K562 (cell line): ENCODE measurements around the gene ENOX2.

Experiments
- GATAD2B ChIP-seq: fragments of 450-650 bp; IDR thresholded peaks from 2 replicates; pipeline ENCODE4 v1.6.1; 2017; ENCODE audit warnings: mild to moderate bottlenecking, borderline replicate concordance
- HDAC2 ChIP-seq: fragments of 450-650 bp; IDR thresholded peaks from 2 replicates; pipeline ENCODE4 v1.6.1; 2016; ENCODE audit warnings: mild to moderate bottlenecking
- MAFG ChIP-seq: fragments of 450-650 bp; conservative IDR thresholded peaks from 2 replicates; pipeline ENCODE4 v1.6.1; 2016; ENCODE audit warnings: missing genetic modification characterization, missing compliant biosample characterization
- NR2C2 ChIP-seq, 2 experiments: fragments of 200-800 bp in 1 of 2; sonication (Bioruptor generic) in 1 of 2; sonication (generic) in 1 of 2; formaldehyde crosslinking in 1 of 2; IDR thresholded peaks; 2 replicates each; pipeline versions ENCODE4 v1.6.1 to v1.8.0; 2016 to 2022; ENCODE audit warnings: mild to moderate bottlenecking in 1 of 2, missing compliant biosample characterization in 1 of 2, missing genetic modification characterization in 1 of 2, missing genetic modification reagents in 1 of 2
- POLR2AphosphoS5 ChIP-seq: IDR thresholded peaks from 2 replicates; pipeline ENCODE4 v1.6.1; 2011; ENCODE audit warnings: mild to moderate bottlenecking, low read depth, low read length, moderate library complexity; ENCODE audit not compliant: control insufficient read depth, insufficient read depth
- TEAD1 ChIP-seq, 2 experiments: fragments of 450-650 bp in 1 of 2; sonication (generic) in 1 of 2; formaldehyde crosslinking; IDR thresholded peaks; 2 replicates each; pipeline versions ENCODE4 v1.4.0 to v1.8.0; 2020 to 2022; ENCODE audit warnings: mild to moderate bottlenecking in 2 of 2, missing genetic modification reagents in 1 of 2
- TF ChIP-seq, protein P1 (sequence below), 3 experiments: IDR thresholded peaks in 2 of 3; conservative IDR thresholded peaks in 1 of 3; 2 replicates each; pipeline ENCODE4 v1.5.1; 2011 to 2012; ENCODE audit warnings: low read length in 3 of 3, mild to moderate bottlenecking in 3 of 3, control low read depth in 2 of 3, improper control_type of control experiment in 1 of 3, inconsistent platforms in 1 of 3, low read depth in 1 of 3, mixed read lengths in 1 of 3, moderate library complexity in 1 of 3; ENCODE audit not compliant: insufficient read depth in 2 of 3
- TF ChIP-seq, protein P2 (sequence below): fragments of 250-450 bp; sonication (Bioruptor Pico); IDR thresholded peaks from 2 replicates; pipeline ENCODE4 v1.8.0; 2021; ENCODE audit warnings: moderate library complexity, mild to moderate bottlenecking, inconsistent platforms

DNA sequence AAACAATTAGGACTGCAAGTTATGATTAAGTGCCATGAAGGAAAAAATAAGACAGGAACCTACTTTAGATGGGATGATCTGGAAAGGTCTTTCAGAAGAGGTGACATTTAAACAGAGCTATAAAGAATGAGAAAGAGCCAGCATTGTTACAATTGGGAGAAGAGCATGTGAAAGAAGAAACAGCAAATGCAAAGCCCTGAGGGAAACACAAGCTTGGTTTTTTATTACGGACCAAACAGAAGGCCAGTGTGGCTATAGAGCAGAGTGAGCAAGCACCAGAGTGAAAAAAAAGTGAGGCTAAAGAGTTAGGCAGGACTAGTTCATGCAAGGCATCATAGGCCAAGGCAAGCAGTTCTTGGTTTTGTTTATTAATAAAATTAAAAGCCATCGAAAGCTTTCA is 325.6 kb downstream of the ENOX2 start:
- TF ChIP-seq HDAC2: no peak
- TF ChIP-seq TEAD1 (CRISPR knock-in tag; IDR thresholded peaks at IDR 0.05): no peak
- TF ChIP-seq POLR2AphosphoS5: no peak
- no peak for TF ChIP-seq NR2C2 (CRISPR knock-in tag; IDR thresholded peaks at IDR 0.05)
- TF ChIP-seq NR2C2 (tag; IDR thresholded peaks at IDR 0.05): no peak
- TF ChIP-seq, protein P1, sequence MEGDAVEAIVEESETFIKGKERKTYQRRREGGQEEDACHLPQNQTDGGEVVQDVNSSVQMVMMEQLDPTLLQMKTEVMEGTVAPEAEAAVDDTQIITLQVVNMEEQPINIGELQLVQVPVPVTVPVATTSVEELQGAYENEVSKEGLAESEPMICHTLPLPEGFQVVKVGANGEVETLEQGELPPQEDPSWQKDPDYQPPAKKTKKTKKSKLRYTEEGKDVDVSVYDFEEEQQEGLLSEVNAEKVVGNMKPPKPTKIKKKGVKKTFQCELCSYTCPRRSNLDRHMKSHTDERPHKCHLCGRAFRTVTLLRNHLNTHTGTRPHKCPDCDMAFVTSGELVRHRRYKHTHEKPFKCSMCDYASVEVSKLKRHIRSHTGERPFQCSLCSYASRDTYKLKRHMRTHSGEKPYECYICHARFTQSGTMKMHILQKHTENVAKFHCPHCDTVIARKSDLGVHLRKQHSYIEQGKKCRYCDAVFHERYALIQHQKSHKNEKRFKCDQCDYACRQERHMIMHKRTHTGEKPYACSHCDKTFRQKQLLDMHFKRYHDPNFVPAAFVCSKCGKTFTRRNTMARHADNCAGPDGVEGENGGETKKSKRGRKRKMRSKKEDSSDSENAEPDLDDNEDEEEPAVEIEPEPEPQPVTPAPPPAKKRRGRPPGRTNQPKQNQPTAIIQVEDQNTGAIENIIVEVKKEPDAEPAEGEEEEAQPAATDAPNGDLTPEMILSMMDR (IDR thresholded peaks at IDR 0.05 in 2 of 3, conservative IDR thresholded peaks at IDR 0.05 in 1 of 3; ENCODE audit: insufficient read depth in 2 of 3, low read depth in 1 of 3, low read length in 3 of 3): no peak
- TF ChIP-seq MAFG (tag): no peak
- TF ChIP-seq, protein P2, sequence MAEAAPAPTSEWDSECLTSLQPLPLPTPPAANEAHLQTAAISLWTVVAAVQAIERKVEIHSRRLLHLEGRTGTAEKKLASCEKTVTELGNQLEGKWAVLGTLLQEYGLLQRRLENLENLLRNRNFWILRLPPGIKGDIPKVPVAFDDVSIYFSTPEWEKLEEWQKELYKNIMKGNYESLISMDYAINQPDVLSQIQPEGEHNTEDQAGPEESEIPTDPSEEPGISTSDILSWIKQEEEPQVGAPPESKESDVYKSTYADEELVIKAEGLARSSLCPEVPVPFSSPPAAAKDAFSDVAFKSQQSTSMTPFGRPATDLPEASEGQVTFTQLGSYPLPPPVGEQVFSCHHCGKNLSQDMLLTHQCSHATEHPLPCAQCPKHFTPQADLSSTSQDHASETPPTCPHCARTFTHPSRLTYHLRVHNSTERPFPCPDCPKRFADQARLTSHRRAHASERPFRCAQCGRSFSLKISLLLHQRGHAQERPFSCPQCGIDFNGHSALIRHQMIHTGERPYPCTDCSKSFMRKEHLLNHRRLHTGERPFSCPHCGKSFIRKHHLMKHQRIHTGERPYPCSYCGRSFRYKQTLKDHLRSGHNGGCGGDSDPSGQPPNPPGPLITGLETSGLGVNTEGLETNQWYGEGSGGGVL (CRISPR knock-in tag): no peak
- no peak for TF ChIP-seq GATAD2B
